ENCODE data around the gene SLC5A2. TPM values are rescaled to one million over a fixed set of nuclear protein-coding genes. Genes with fewer than 3 reads are reported as not detected.

SLC5A2 gene
- total RNA-seq, 4 donors from 2014 or later = 0.33 TPM; not detected in 3

GRCh38 chr16:31489616-31490584 is 7.0 kb downstream of the SLC5A2 start:
- H3K4me1 ChIP-seq = peaks cover 12 to 15% of the 10 kb centered on the region in 2 donors
- no peaks in the 10 kb centered on the region for H3K9me3 ChIP-seq
- H3K27ac ChIP-seq = no peak overlapping the region
- no peaks in the 10 kb centered on the region for H3K27me3 ChIP-seq
- peaks cover 16 to 19% of the 10 kb centered on the region in 2 donors for H3K36me3 ChIP-seq
- 90 to 94% methylated on average over 18 to 21 of the region's 22 CpGs for WGBS, 2 donors
- no peak for DNase-seq
- intact Hi-C loops (cut with DNase I) = no loop called here
- H3K4me3 ChIP-seq (replicated peaks in 1 of 3) = no peak overlapping the region
- TF ChIP-seq CTCF (IDR thresholded peaks at IDR 0.05) (no peak), POLR2A (IDR thresholded peaks at IDR 0.05) (no peak)

- Histone ChIP-seq H3K27ac (no peak overlapping the region), H3K9me3 (no peaks in the 10 kb centered on the region), H3K4me1 (peaks cover 12 to 14% of the 10 kb centered on the region in 2 donors), H3K27me3 (no peaks in the 10 kb centered on the region), H3K4me3 (replicated peaks in 1 of 3) (no peak overlapping the region), H3K36me3 (peaks cover 28 to 32% of the 10 kb centered on the region in 2 donors)
- WGBS, 2 donors = 90 to 96% methylated on average over 8 of the region's 8 CpGs
- no peak for DNase-seq
- no peak for TF ChIP-seq POLR2A (IDR thresholded peaks at IDR 0.05)
- no peak for TF ChIP-seq CTCF (IDR thresholded peaks at IDR 0.05)
- intact Hi-C loops (cut with DNase I) = no loop called here
Measured at GRCh38 chr16:31491778-31492418, 9.0 kb downstream of the SLC5A2 start.

- TF ChIP-seq CTCF (IDR thresholded peaks at IDR 0.05) = no peak
- 94% methylated on average over 18 of the region's 18 CpGs for WGBS, 2 donors
Measured at GRCh38 chr16:31493506-31494125, 10.7 kb downstream of the SLC5A2 start.

GRCh38 chr16:31496670-31497069 is 13.7 kb downstream of the SLC5A2 start:
- WGBS, 2 donors = 74 to 76% methylated on average over 6 to 10 of the region's 10 CpGs
- H3K4me1 ChIP-seq = peaks cover 0 to 6% of the 10 kb centered on the region in 2 donors
- no peak for DNase-seq
- intact Hi-C loops (cut with DNase I) = no loop called here
- H3K27me3 ChIP-seq = no peaks in the 10 kb centered on the region
- peaks cover 42 to 54% of the 10 kb centered on the region in 2 donors for H3K36me3 ChIP-seq
- H3K9me3 ChIP-seq = no peaks in the 10 kb centered on the region
- TF ChIP-seq CTCF (IDR thresholded peaks at IDR 0.05) (no peak), POLR2A (IDR thresholded peaks at IDR 0.05) (no peak)
- H3K4me3 ChIP-seq (replicated peaks in 1 of 3) = no peak overlapping the region
- H3K27ac ChIP-seq = no peak overlapping the region

More at GRCh38 chr16:31493506-31494125, 10.7 kb downstream of the SLC5A2 start:
- Histone ChIP-seq H3K36me3 (peaks cover 38 to 42% of the 10 kb centered on the region in 2 donors), H3K9me3 (no peaks in the 10 kb centered on the region), H3K27ac (no peak overlapping the region), H3K27me3 (no peaks in the 10 kb centered on the region), H3K4me3 (replicated peaks in 1 of 3) (no peak overlapping the region), H3K4me1 (peaks cover under 1 to 2% of the 10 kb centered on the region in 2 donors)
- intact Hi-C loops (cut with DNase I) = no loop called here
- DNase-seq = no peak

Measured in thyroid gland (tissue), 4 donors.